HL-60 (cell line): ENCODE measurements around the gene PI4KB.

Experiments
- DNase-seq, 2 experiments: peaks; one replicate each; pipeline ENCODE4 v3.0.0-alpha.2; 2010 to 2020; ENCODE audit warnings: low read depth in 1 of 2, low spot score in 1 of 2
- H3K27ac ChIP-seq: fragments of 250-450 bp; sonication (Bioruptor Pico); replicated peaks from 2 replicates; pipeline ENCODE4 v1.5.1; 2020; ENCODE audit warnings: mild to moderate bottlenecking, moderate library complexity
- H3K27me3 ChIP-seq: fragments of 250-450 bp; sonication (Bioruptor Pico); 2 replicates; pipeline ENCODE4 v1.5.1; 2021; ENCODE audit warnings: mild to moderate bottlenecking, moderate library complexity; ENCODE audit not compliant: insufficient read depth, poor library complexity, severe bottlenecking
- H3K4me3 ChIP-seq: replicated peaks from 2 replicates; pipeline ENCODE4 v1.5.1; 2011; ENCODE audit warnings: mild to moderate bottlenecking, control low read depth, low read length; ENCODE audit not compliant: insufficient read depth
- CTCF ChIP-seq: IDR thresholded peaks from one replicate; pipeline ENCODE4 v1.5.1; 2011; ENCODE audit warnings: low read length, control low read depth, inconsistent platforms; ENCODE audit not compliant: insufficient read depth
- GABPA ChIP-seq: IDR thresholded peaks from 2 replicates; pipeline ENCODE4 v1.6.1; 2012; ENCODE audit warnings: low read depth
- POLR2AphosphoS5 ChIP-seq: IDR thresholded peaks from 2 replicates; pipeline ENCODE4 v1.6.1; 2012; ENCODE audit warnings: low read depth
- REST ChIP-seq: IDR thresholded peaks from 2 replicates; pipeline ENCODE4 v1.6.1; 2012; ENCODE audit warnings: low read depth; ENCODE audit not compliant: insufficient replicate concordance
- SPI1 ChIP-seq: IDR thresholded peaks from 2 replicates; pipeline ENCODE4 v1.6.1; 2012; ENCODE audit warnings: low read depth, mild to moderate bottlenecking, borderline replicate concordance
- long read RNA-seq: library from polyadenylated mRNA; unstranded; transcript quantifications from one replicate; pipeline ENCODE4 v2.0.0, GENCODE V29; 2020

The PI4KB gene
- long read RNA-seq, transcript PI4KB-201 (13 exons, 3,331 nt) = minor isoform, 14 of 205 reads
- long read RNA-seq, transcript PI4KB-203 (11 exons, 3,934 nt) = major isoform, 65 of 205 reads
- long read RNA-seq, partial matches to known transcripts = 33 of 205 reads
- long read RNA-seq, other reads (novel, unspliced or antisense) = 90 of 205 reads

- Histone ChIP-seq H3K4me3 (peak within 1 kb of the TSS; percentile 70), H3K27me3 (no peaks in the 10 kb centered on the region), H3K27ac (peak within 1 kb of the TSS; percentile 97)
- peak; percentile 32; the same call in 1 of the 2 replicates for TF ChIP-seq POLR2AphosphoS5
- no peak for TF ChIP-seq GABPA
- no peak; the same call in 1 of the 2 replicates for TF ChIP-seq SPI1
- peak; percentile 20 for TF ChIP-seq REST
- no peak for TF ChIP-seq CTCF
- peak; percentile 91 to 98 for DNase-seq
Observed at GRCh38 chr1:151327223-151327902, at the start of gene PI4KB. Gene PI4KB (minus strand): TSS chr1:151327416. CDS start chr1:151316481, 10,935 bp downstream.

- DNase-seq = no peak
- no peaks in the 10 kb centered on the region for H3K27me3 ChIP-seq
- no peak overlapping the region for H3K27ac ChIP-seq
- TF ChIP-seq SPI1 = no peak
- TF ChIP-seq CTCF = no peak
- TF ChIP-seq GABPA = no peak
- TF ChIP-seq REST = no peak
- no peak for TF ChIP-seq POLR2AphosphoS5
- H3K4me3 ChIP-seq = no peak overlapping the region
Observed at GRCh38 chr1:151373196-151373595, 46.0 kb upstream of the PI4KB start.

- Histone ChIP-seq H3K27me3 (no peaks in the 10 kb centered on the region), H3K27ac (no peak within 1 kb of the TSS), H3K4me3 (no peak within 1 kb of the TSS)
- DNase-seq = no peak
- no peak for TF ChIP-seq SPI1
- TF ChIP-seq CTCF = no peak
- no peak for TF ChIP-seq REST
- no peak for TF ChIP-seq POLR2AphosphoS5
- no peak for TF ChIP-seq GABPA
Observed at GRCh38 chr1:151372058-151372934, 45.1 kb upstream of the PI4KB start, which contains the start of gene SELENBP1. Gene SELENBP1 (minus strand): TSS chr1:151372705. CDS start chr1:151372641, 64 bp downstream.
